Heart right ventricle (tissue), 16 donors: ENCODE data around the gene FAM83G. TPM values are rescaled to one million over a fixed set of nuclear protein-coding genes. Genes with fewer than 3 reads are reported as not detected.

Experiments used
- ATAC-seq, 8 donors: fragments of 200-7000 bp; cut with Tn5 transposase; one replicate each; pipeline ENCODE4 v1.9.1; 2020; ENCODE audit warnings: mild to moderate bottlenecking in 8 of 8, moderate library complexity in 8 of 8, moderate number of reproducible peaks in 1 of 8
- DNase-seq, 2 donors: peaks; one replicate each; pipeline ENCODE4 v3.0.0-alpha.2; 2020
- H3K27ac ChIP-seq, 10 donors: fragments of 200-600 bp; sonication (generic) in 2 of 10; one replicate each; pipeline versions ENCODE4 v1.5.0 to v1.8.0; 2020 to 2022; ENCODE audit warnings: mild to moderate bottlenecking in 3 of 10
- H3K27me3 ChIP-seq, 7 donors: fragments of 200-600 bp; one replicate each; pipeline ENCODE4 v1.8.0; 2021 to 2022; ENCODE audit warnings: mild to moderate bottlenecking in 2 of 7
- H3K36me3 ChIP-seq, 9 donors: fragments of 200-600 bp; sonication (generic) in 1 of 9; one replicate each; pipeline versions ENCODE4 v1.5.0 to v1.8.0; 2020 to 2022; ENCODE audit warnings: mild to moderate bottlenecking in 2 of 9
- H3K4me1 ChIP-seq, 9 donors: fragments of 200-600 bp; sonication (generic) in 1 of 9; one replicate each; pipeline versions ENCODE4 v1.5.0 to v1.8.0; 2020 to 2022; ENCODE audit warnings: mild to moderate bottlenecking in 4 of 9
- H3K4me3 ChIP-seq, 10 donors: fragments of 200-600 bp; sonication (generic) in 2 of 10; one replicate each; pipeline versions ENCODE4 v1.5.0 to v1.8.0; 2020 to 2022; ENCODE audit warnings: mild to moderate bottlenecking in 7 of 10, moderate library complexity in 2 of 10
- H3K9me3 ChIP-seq, 11 donors: fragments of 200-600 bp in 10 of 11; sonication (generic) in 2 of 11; one replicate each; pipeline versions ENCODE4 v1.5.0 to v1.8.0; 2013 to 2022; ENCODE audit warnings: mild to moderate bottlenecking in 2 of 11, control low read depth in 1 of 11, moderate library complexity in 1 of 11
- CTCF ChIP-seq, 9 donors: fragments of 200-600 bp; sonication (generic) in 2 of 9; IDR thresholded peaks; one replicate each; pipeline versions ENCODE4 v1.5.0 to v1.8.0; 2021 to 2022; ENCODE audit warnings: antibody characterized with exemption in 9 of 9, mild to moderate bottlenecking in 5 of 9, moderate library complexity in 1 of 9
- WGBS, 2 donors: extraction: QIAGEN DNeasy Blood & Tissue Kit; methylation state at CpG; one replicate each; pipeline ENCODE4 v1.1.7; 2013; ENCODE audit warnings: inconsistent platforms in 1 of 2; 5-methylcytosine and 5-hydroxymethylcytosine counted together
- intact Hi-C, 10 donors: fragments of 100-400 bp; cut with DNase I; formaldehyde crosslinking; loops; one replicate each; pipeline versions ENCODE4 v1.11.1 to v1.14.2; 2022
- polyA plus RNA-seq, 2 donors: library from polyadenylated mRNA; stranded (reverse); fragments of 200-250 nt; gene quantifications; one replicate each; pipeline ENCODE4 v1.2.3, GENCODE V29; 2013
- total RNA-seq, 10 donors: library from RNA; stranded (reverse); fragmentation: NEBNext Ultra II Directional in 3 of 10; extraction: Animal tissue kit (Norgen Biotek cat#: 25700) in 3 of 10; gene quantifications; one replicate each; pipeline versions ENCODE4 v1.2.1 to v1.2.4, GENCODE V29; 2021 to 2023
- donor health status: Arrhythmogenic right ventricular cardiomyopathy.
- donor health status: ischemic (EF 13 %, LVEDD 7.1; RV severe dilation, severe dysfunction).
- donor health status: healthy with polysubstance abuse.
- donor health status: DM: no; HTN: yes; CAD: no.
- donor health status: DM: no; HTN: no; CAD: no.
- donor health status: ischemic (EF 25% LVEDD 6.9; RV normal size, moderate dysfunction).
- donor health status: ischemic (EF 25% LVEDD 5.7; RV mildly dilated, moderate dysfunction).
- donor health status: healthy.
- donor health status: DM: yes; HTN: yes; CAD: no.
- donor health status: Ischemic cardiomyopathy.
- donor health status: ischemic (EF 35%, LVEDD 5.7; RV mildly dilated, moderate dysfunction).
- donor health status: nonischemic (EF 11% LVEDD 7.7; RV severe dilation, severe dysfunction).
- donor health status: DM: yes; HTN: yes; CAD: no.
- donor health status: PGD.
- donor health status: ischemic (EF 29% LVEDD 5.4; RV normal size, mild dysfunction).
- donor health status: nonischemic (EF 23%, LVEDD 6.1; RV moderate dilation, normal function).

The FAM83G gene
- total and polyA plus RNA-seq, 12 donors, result 0.96 to 5.5 (median 1.7) TPM

DNA sequence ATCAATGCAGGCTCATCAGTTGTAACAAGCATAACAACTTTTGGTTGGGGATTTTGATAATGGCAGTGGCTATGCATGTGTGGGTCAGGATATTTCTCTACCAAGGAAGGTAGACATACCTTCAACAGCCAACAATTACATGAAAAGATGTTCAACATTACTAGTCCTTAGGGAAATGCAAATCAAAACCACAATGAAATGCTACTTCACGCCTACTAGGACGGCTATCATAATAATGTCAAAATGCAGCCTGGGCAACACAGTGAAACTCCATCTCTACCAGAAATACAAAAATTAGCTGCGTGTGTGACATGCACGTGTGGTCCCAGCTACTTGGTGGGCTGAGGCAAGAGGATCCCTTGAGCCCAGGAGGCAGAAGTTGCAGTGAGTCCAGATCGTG, 59.9 kb downstream of the FAM83G start:
- Histone ChIP-seq H3K4me1 (peaks cover 0 to 8% (median 6%) of the 10 kb centered on the region in 9 donors), H3K27ac (no peak overlapping the region), H3K36me3 (no peaks in the 10 kb centered on the region), H3K4me3 (no peak overlapping the region), H3K27me3 (peaks cover 0 to 5% (median 0%) of the 10 kb centered on the region in 7 donors), H3K9me3 (no peaks in the 10 kb centered on the region)
- ATAC-seq, result no peak
- WGBS, 2 donors, result 79 to 85% methylated on average over 5 of the region's 5 CpGs
- intact Hi-C loops, result loop anchor here in 1 of 10 donors (10.0 kb wide), 1 partner anchor 80 kb away; no protein-coding TSS in a partner anchor
- no peak for DNase-seq
- no peak for TF ChIP-seq CTCF (IDR thresholded peaks at IDR 0.05)

GRCh38 chr17:18938692-18939023, 65.9 kb downstream of the FAM83G start:
- no peak overlapping the region for H3K27ac ChIP-seq
- H3K9me3 ChIP-seq, result no peaks in the 10 kb centered on the region
- 66 to 77% methylated on average over 2 of the region's 2 CpGs for WGBS, 2 donors
- no peak for DNase-seq
- H3K27me3 ChIP-seq, result peaks cover 0 to 9% (median 0%) of the 10 kb centered on the region in 7 donors
- no peaks in the 10 kb centered on the region for H3K36me3 ChIP-seq
- H3K4me3 ChIP-seq, result no peak overlapping the region
- H3K4me1 ChIP-seq, result no peaks in the 10 kb centered on the region
- no peak for TF ChIP-seq CTCF (IDR thresholded peaks at IDR 0.05)
- intact Hi-C loops, result no loop called here
- no peak for ATAC-seq

GRCh38 chr17:18937981-18938691, 66.4 kb downstream of the FAM83G start:
- WGBS, 2 donors, result 82% methylated on average over 8 of the region's 8 CpGs
- intact Hi-C loops, result no loop called here

More at GRCh38 chr17:18937981-18938691, 66.4 kb downstream of the FAM83G start:
- H3K4me3 ChIP-seq, result no peak overlapping the region
- H3K27me3 ChIP-seq, result peaks cover 0 to 9% (median 0%) of the 10 kb centered on the region in 7 donors
- no peak overlapping the region for H3K27ac ChIP-seq
- ATAC-seq (no peak), DNase-seq (no peak)
- TF ChIP-seq CTCF (IDR thresholded peaks at IDR 0.05), result no peak
- no peaks in the 10 kb centered on the region for H3K4me1 ChIP-seq
- no peaks in the 10 kb centered on the region for H3K9me3 ChIP-seq
- H3K36me3 ChIP-seq, result no peaks in the 10 kb centered on the region
